GM19025 (cell line): ENCODE results near the gene ZNF580.
A peak's percentile ranks its signal among the peaks of the same experiment; 100 is the strongest.

ENCODE experiments used
- ATAC-seq: cut with Tn5 transposase; IDR thresholded peaks from one replicate; pipeline ENCODE4 v1.9.1; 2021; ENCODE audit warnings: mild to moderate bottlenecking, low read depth, moderate library complexity; ENCODE audit not compliant: unreplicated experiment

The ZNF580 gene

DNA sequence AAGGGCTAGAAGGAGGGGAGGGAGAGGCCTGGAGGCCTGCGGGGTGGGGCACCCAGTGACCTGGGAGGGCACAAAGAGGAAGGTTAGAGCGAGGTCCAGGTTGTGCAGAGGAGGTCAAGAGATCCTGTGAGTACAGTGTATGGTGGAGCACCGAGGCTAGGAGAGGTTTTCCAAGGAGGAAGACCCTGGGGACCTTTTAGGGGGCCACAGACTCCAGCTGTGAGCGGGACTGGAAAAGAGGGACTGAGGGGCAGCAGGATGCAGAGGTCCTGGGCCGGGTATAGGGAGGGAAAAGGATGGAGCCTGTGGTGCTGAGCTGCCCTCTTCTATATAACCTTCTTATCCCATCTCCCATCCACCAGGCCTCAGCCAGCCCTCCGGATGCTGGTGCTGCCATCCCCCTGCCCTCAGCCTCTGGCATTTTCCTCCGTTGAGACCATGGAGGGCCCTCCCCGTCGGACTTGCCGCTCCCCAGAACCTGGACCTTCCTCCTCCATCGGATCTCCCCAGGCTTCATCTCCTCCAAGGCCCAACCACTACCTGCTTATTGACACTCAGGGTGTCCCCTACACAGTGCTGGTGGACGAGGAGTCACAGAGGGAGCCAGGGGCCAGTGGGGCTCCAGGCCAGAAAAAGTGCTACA lies 3.5 kb downstream of the ZNF580 start:
- ATAC-seq = no peak

DNA sequence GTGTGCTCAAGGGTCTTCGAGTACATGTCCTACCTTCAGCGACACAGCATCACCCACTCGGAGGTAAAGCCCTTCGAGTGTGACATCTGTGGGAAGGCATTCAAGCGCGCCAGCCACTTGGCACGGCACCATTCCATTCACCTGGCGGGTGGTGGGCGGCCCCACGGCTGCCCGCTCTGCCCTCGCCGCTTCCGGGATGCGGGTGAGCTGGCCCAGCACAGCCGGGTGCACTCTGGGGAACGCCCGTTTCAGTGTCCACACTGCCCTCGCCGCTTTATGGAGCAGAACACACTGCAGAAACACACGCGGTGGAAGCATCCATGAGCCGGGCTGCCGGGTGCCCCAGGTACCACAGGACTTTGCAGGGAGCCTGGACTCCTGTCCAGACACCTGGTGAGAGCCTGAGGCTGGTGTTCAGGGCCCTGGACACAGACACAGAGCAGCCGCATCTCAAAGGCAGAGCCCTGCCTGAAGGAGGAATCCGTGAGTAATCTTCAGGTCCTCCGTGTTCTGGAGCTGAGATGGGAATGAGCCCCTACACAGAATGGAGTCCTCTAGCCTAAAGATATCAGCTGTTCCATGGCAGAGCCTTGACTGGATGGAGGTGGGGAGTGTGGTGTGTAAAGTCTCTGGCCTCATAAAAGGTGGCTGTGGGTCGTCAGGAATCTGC lies 4.2 kb downstream of the ZNF580 start:
- no peak for ATAC-seq

DNA sequence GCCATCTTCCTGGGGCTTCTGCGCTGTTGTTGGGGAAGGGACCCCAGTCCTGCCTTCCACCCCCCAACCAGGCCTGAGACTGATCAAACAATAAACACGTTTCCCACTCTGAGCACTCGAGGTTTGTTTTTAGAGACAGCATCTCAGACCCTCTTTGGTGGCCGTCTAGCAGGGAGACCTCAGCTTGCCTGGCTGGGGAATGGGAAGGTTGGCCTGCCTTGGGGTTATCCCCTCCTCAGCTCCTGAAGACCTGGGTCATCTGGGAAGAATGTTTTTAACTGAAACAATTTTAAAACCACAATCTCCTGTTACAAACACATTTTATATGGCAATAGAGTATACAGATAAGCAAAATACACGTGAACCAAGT lies 4.7 kb downstream of the ZNF580 start:
- no peak for ATAC-seq

DNA sequence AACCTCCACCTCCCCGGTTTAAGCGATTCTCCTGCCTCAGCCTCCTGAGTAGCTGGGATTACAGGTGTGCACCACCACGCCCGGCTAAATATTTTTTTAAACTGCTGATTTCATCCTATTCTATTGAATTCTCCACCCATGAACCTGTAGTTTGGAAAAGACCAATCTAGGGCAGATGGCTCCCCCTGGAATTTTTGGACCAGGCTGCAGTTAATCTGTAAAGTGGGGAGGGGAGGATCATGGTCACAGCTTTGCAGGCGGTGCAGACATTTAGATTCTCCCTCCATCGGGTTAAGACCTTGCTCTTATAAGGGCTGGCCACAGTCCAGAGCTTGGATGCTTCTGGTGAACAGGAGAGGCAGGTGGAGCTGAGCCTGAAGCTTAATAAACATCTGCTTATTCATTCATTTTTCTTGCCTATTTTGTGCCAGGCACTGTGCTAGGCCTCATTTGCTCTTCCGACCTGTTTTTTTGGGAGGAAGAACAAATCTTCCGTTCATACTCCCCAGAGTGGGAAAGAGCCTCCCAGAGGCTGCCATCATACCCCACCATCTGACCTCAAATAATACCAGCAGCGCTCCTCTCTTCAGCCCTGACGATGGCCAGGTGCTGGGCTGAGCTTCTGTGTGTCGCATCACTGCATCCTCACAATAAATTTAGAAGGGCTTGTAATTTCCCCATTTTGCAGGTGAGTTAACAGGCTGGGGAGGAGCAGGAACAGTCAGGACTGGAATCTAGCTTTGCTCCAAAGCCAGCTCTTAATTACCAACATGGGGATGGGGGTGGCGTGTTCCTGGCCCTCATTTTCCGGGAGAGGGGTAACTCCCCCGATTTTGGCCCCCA lies 6.3 kb downstream of the ZNF580 start:
- ATAC-seq = no peak

DNA sequence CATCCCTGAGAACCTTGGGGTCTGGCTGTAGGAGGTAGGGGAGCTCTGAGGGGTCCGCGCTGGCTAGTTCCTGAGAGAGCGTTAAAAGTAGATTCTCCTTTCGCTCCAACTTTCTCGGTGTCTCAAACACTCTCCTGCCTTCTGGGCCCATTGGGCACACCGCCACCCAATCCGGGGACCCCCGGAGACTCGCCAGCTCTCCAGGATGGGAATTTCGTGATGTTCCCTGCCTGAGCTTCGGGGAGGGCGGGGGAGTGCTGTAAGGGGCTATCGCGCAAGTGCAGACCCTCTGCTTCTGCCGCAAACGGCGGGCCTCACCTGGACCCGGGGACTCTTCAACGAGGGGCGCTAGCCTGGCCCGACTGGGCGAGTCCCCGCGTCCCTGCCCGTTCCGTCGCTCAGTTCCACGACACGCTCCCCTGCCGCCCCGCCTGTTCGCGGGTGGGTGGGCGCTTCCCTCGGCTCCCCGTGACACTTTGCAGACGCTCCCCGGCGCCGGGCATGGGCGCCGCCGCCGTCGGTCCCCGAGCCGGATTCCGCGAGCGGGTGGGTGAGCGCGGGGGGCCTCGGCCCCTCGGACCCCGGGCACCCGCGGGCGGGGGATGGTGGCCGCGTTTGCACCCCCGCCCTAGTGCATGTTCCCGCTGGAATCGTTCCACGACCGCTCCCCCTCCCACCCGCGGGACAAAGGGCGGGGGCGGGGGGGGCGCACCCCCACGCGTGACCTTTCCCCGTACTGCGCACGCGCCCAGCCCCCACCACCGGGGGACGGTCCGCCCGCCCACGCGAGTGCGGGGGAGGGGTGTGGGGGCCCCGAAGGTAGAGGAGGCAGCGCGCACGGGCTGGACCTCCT lies 7.2 kb downstream of the ZNF580 start, which contains the start of gene CCDC106:
Gene CCDC106 (plus strand): TSS at position 481 of the 853 bp plus-strand sequence. CDS start 835 bp downstream, outside the sequence.
- ATAC-seq = peak; percentile 40

DNA sequence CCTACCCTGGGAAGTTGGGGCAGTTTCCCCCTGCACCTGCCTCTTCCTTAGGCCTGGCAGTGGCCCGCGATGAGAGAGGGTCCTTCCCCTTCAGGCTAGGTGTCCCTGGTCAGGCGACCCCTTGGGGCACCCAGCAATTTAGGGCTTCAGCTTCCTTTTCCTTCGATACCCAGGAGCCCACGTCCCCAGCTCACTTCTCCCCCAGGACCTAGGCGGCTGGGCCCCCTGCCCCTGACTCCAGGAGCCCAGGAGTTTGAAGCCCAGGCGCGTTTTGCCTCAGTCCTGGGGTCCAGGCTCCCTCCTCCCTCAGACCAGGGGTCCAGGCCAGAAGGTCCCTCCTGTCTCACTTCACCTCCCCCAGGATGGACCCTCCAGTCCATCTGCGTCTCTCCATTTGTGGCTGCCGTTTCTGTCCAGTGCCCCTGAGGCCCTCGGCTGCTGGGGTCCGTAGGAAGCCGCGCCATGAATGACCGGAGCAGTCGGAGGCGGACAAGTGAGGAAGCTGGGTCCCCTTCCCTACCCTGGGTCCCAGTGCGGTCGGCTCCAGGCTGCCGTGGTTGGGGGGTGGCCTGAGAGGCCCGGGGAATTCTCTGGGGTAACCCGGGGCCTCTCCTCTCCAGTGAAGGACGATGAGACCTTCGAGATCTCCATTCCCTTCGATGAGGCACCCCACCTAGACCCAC lies 7.9 kb downstream of the ZNF580 start:
- no peak for ATAC-seq

DNA sequence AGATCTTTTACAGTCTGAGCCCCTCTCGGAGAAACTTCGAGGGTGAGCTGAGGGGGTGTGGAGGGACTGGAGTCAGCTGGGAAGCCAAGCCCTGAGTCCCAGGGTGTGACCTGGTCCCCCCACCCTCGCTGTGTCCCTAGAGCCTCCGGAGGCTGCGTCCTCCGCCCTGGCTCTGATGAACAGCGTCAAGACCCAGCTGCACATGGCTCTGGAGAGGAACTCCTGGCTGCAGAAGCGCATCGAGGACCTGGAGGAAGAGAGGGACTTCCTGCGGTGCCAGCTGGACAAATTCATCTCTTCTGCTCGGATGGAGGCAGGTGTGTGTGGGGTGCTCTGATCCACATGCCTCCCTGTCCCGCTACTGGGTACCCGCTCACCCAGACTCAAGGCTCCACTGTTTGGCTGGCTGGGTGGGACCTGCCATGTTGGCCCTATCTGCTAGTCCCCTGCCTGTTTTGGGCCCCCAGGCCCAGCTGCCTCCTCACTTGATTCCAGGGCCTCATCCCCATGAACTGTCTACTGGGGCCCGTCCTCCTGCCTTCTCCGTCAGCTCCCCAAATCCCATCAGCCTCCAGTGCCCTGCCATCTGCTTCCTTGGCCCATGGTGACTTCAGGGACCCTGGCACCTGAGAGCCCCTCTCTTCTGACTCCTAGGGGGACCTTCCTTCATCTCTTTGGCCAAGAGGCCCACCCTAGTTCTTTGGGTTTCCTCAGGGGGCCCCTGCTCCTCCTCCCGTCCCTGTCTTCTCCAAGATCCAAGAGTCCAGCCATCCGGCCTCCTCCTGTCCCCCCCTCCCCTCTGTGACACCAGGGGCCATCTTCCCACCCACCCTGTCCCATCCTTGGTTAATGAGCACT lies 8.7 kb downstream of the ZNF580 start:
- no peak for ATAC-seq

DNA sequence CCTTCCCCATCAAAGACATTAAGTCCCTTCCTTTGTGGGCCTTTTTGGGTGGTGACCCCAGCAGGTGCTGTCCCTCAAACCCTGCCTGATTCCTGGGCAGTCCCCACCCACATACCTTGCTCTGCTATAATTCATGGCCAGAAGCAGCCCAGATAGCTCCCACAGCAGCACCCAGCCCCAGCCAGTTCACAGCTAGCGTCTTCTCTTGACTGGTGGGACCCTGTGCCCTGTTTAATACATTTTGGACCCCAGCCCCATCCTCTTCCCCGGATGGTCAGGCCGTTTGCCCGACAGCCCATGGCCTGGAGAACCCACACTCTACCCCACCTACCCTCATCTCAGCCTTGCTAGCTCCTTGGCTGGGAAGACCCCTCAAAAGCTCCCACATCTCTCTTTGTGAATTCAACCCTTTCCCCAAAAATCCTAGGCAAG lies 9.3 kb downstream of the ZNF580 start:
- ATAC-seq = no peak

DNA sequence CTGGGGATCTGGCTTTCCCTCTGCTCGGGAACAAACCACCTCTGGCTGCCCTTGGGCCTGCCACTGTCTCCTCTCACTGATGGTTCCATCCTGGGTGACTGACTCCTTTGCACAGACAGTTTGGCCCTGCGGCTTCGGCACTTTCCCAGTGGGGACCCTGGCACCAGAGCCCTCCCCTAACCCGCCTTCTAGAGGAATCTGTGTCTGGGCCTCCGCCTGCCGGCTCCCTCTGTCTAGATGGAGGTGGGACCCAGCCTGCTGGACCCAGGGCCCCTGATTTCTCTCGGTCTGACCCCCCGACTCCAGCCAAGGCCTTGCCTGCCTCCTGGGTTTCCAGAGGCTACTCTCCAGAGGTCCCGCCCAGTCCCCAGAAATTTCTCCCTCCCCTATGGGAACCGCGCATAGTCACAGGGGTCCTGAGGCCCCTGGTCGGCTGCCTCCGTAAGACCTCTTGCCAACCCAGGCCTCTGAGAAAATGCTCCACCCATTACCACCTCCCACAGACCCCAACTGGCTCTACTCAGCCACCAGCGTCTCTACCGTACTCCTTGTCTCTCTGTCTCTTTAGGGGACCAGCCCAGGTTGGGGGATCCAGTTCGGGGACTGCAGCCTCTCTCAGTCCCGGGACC lies 9.9 kb downstream of the ZNF580 start:
- no peak for ATAC-seq

DNA sequence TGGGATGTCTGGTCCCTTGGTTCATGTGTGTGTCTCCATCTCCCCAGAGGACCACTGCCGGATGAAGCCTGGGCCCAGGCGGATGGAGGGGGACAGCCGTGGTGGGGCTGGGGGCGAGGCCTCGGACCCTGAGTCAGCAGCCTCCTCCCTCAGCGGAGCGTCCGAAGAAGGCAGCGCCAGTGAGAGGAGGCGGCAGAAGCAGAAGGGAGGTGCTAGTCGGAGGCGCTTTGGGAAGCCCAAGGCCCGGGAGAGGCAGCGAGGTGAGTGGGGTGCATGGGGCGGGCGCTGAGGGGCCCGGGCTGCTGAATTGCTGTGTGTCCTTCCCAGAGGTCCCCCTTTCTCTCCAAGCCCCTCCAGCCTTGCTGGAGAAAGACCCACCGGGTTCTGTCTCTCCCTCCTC lies 10.4 kb downstream of the ZNF580 start:
- no peak for ATAC-seq

DNA sequence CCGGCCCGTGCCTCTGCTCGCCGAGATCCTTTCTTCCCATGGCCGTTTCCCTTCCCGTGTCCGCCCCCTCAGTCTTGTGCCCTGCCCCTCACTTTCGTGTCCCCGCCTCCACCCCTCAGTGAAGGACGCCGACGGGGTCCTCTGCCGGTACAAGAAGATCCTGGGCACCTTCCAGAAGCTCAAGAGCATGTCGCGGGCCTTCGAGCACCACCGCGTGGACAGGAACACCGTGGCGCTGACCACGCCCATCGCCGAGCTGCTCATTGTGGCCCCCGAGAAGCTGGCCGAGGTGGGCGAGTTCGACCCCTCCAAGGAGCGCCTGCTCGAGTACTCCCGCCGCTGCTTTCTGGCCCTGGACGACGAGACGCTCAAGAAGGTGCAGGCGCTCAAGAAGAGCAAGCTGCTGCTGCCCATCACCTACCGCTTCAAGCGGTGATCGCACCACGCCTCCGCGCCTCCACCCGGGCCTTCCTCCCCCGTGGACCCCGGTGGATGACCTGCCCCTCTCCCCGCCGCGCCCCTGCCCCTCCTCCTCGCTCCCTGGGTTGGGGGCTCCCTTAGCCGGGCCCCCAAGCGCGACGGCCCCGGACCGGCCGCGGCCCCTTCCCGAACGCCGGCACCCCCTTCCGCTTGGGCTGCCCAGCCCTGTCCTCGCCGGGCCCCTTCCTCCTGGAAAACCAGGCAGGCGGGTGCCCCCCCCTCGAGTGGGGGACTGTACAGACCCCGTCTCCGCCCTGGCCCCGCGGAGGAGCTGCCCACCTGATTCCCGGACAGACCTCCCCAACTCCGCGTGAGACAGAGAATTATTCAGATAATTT lies 11.7 kb downstream of the ZNF580 start:
- no peak for ATAC-seq

DNA sequence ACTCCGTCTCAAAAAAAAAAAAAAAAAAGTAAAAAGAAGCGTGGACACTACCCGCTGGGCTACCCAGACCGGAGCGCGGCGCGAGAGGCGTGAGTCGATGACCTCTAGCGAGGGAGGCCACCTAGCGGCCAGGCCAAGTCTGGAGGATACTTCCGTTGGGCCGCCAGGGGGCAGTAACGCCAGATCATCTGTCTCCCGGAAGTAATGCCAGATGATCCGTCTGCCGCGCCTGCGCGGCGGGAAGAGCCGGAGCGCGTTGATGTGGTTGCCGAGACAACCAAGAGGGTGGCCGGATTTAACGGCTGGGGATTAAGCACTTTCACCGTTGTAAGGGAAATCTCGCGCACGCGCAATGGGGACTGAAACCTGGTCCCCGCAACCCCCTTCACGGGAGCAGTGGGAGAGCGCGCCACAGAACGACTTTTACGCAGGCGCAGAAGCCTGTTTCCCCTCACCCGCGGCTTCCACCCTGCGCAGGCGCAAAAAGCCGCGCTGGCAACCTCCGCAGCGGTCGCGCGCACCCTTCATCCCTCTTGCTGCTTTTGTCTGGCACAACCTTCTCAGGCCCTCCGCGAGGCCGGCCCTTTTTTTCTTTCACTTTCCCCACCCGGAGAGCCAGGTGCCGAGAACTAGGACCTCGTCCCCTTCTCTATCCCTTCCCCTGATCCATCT lies 13.0 kb downstream of the ZNF580 start:
- ATAC-seq = peak; percentile 35

DNA sequence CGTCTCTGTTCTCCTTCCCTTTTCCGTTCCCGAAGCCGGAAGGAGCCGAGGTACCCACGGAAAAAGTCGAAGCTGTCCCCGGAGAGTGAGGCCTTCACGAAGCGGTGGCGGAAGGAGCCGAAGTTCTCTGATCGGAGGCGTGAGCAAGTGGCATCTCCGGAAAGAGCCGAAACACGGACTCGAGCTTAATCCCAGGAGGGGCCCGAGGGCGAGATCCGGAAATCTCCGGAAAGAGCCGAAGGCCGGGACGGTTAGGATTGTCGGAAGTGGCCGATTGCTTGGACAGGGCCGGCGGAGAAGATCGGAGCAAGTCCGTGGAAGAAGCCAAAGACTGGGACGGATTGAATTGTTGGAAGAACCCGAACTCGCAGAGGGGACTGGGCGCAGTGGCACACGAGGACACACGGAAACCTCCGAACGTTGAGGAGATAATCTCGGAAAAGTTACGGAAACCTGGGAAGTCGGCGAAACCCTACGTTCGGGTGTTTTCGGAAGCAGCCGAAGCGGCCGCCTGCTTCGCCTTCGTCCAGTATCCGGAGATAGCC lies 13.6 kb downstream of the ZNF580 start:
- ATAC-seq = peak; percentile 39

DNA sequence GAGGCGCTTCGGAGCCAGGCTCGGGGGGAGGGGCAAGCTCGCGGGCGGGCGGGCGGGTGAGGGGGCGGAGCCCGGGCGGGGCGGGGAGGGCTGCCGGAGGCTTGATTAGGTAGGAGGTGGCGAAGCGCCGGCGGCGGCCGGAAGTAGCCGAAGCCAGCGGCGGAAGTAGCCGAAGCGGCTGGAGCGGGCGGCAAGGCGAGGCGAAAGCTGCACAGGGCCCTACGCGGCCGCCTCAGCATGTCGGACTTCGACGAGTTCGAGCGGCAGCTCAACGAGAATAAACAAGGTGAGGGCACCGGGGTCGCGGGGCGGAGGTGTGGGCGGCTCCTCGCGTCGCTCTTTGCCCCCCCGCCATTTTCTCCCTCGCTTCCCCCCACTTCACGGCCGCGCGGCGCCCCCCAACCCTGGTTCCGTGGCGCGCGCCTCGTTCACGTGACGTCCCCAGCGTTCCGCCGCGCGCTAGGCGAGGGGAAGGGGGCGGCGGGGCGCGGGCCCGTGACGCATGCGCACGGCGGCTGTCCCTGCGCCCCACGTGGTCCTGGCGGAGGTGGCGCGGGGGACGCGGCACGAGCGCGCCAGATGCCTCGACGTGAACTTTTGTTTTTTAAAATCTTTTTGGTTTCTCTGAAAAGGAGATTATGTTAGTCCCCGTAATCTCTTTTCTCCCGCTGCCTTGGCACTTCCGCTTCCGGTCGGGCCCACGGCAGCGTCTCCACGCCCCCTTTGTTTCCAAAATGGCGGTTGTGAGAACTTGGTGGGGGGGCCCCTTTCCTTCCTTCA lies 14.3 kb downstream of the ZNF580 start, which contains the start of gene U2AF2:
Gene U2AF2 (plus strand): TSS at position 168 of the 780 bp plus-strand sequence. CDS start 70 bp downstream, at position 238.
- ATAC-seq = peak; percentile 35

DNA sequence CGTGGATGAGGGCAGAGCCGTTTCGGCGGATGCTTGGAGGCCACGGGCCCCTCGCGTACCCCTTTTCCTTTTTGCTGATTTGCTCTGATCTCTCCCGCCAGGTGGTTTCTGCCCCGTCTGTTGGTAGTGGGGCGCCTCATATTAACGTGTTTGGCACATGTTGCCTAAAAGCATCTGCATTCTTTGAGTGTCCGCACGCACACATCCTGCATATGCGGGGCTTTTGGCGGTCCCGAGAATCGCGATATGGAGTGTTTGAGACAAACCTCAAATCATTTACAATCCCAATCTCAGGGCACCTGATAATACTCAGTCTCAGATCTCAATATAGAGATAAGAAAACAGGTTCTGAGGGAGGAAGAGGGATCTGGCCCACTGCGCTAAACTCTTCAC lies 14.8 kb downstream of the ZNF580 start:
- ATAC-seq = no peak

DNA sequence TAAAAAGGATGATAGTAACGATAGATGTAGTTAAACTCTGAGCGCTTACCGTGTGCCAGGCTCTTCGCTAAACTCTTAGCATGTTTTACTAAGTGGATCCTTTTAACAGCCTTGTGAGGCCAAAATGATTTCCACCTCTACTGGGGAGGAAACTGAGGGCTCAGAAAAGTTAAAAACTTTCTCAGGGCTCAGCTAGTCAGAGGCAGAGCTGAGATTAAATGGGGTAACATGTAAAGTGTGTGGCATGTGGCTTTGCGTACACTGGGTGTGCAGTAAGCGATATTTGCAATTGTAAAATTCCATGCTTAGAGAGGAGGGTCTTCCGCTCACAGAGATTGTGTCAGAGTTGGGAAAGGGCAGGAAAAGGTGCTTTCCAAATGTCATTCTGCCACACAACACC lies 15.8 kb downstream of the ZNF580 start:
- no peak for ATAC-seq
